Common myeloid progenitor, CD34-positive (primary cell): Measurements from ENCODE around the gene DIS3L.
"Not testable (repeated sequence)": the region's sequence is repeated elsewhere in the genome, so short reads cannot be mapped to it uniquely, and the experiment has no call there.

Experiments used
- CTCF ChIA-PET: fragments of 350-600 bp; sonication (Branson Sonifier 250); formaldehyde crosslinking; loops from one replicate; lab custom pipeline; 2021; ENCODE audit warnings: antibody characterized with exemption; lab: Charles Lee
- POLR2A ChIA-PET: fragments of 350-600 bp; sonication (Branson Sonifier 250); formaldehyde crosslinking; loops from one replicate; lab custom pipeline; 2021; ENCODE audit warnings: antibody characterized with exemption; lab: Charles Lee
- DNase-seq, 3 donors: peaks; one replicate each; pipeline versions ENCODE4 v3.0.0 to v3.0.0-alpha.2; 2013
- H3K27ac ChIP-seq, 2 experiments: 1 replicate in 1 of 2; 2 replicates in 1 of 2; pipeline ENCODE4 v1.7.0; 2013; ENCODE audit warnings: inconsistent platforms in 2 of 2, low read length in 2 of 2, mild to moderate bottlenecking in 2 of 2, low read depth in 1 of 2, moderate library complexity in 1 of 2; ENCODE audit not compliant: severe bottlenecking in 2 of 2, insufficient read depth in 1 of 2, poor library complexity in 1 of 2
- H3K27me3 ChIP-seq, 5 experiments: replicated peaks in 2 of 5; 1 replicate in 3 of 5; 2 replicates in 2 of 5; pipeline versions ENCODE4 v1.6.1 to v1.7.0; 2013; ENCODE audit warnings: low read length in 4 of 5, mild to moderate bottlenecking in 2 of 5, moderate library complexity in 2 of 5, inconsistent platforms in 1 of 5; ENCODE audit not compliant: insufficient read depth in 5 of 5, control insufficient read depth in 4 of 5
- H3K36me3 ChIP-seq, 4 experiments: 1 replicate in 2 of 4; 2 replicates in 2 of 4; pipeline versions ENCODE4 v1.6.1 to v1.7.0; 2013; ENCODE audit warnings: low read length in 3 of 4, control low read depth in 1 of 4, mild to moderate bottlenecking in 1 of 4; ENCODE audit not compliant: control insufficient read depth in 4 of 4, insufficient read depth in 4 of 4
- H3K4me1 ChIP-seq, 4 experiments: 1 replicate in 3 of 4; 2 replicates in 1 of 4; pipeline versions ENCODE4 v1.6.1 to v1.7.1; 2013; ENCODE audit warnings: low read length in 3 of 4, mild to moderate bottlenecking in 3 of 4, control low read depth in 1 of 4, inconsistent platforms in 1 of 4, moderate library complexity in 1 of 4; ENCODE audit not compliant: control insufficient read depth in 4 of 4, insufficient read depth in 4 of 4; ENCODE audit errors: control extremely low read depth in 1 of 4
- H3K4me3 ChIP-seq, 7 experiments: 1 replicate in 4 of 7; 2 replicates in 3 of 7; pipeline versions ENCODE4 v1.5.1 to v1.7.0; 2013; ENCODE audit warnings: mild to moderate bottlenecking in 7 of 7, low read length in 6 of 7, moderate library complexity in 6 of 7, inconsistent platforms in 2 of 7, low read depth in 2 of 7, control low read depth in 1 of 7; ENCODE audit not compliant: insufficient read depth in 4 of 7, control insufficient read depth in 1 of 7; ENCODE audit errors: extremely low read depth in 1 of 7
- H3K9me3 ChIP-seq, 5 experiments: 1 replicate in 4 of 5; 2 replicates in 1 of 5; pipeline versions ENCODE4 v1.6.1 to v1.7.1; 2013; ENCODE audit warnings: low read length in 4 of 5, mild to moderate bottlenecking in 2 of 5, inconsistent platforms in 1 of 5, low read depth in 1 of 5, moderate library complexity in 1 of 5; ENCODE audit not compliant: control insufficient read depth in 4 of 5, insufficient read depth in 2 of 5; ENCODE audit errors: control extremely low read depth in 1 of 5
- WGBS: methylation state at CpG from one replicate; pipeline ENCODE4 v1.1.5; 2013; ENCODE audit not compliant: insufficient coverage; 5-methylcytosine and 5-hydroxymethylcytosine counted together

DIS3L gene

GRCh38 chr15:66310786-66311185 is 17.4 kb downstream of the DIS3L start:
- 100% methylated on average over 2 of the region's 2 CpGs for WGBS
- Histone ChIP-seq H3K36me3 (peaks cover 40 to 89% (median 76%) of the 10 kb centered on the region in 4 experiments), H3K27ac (no peak overlapping the region), H3K27me3 (no peaks in the 10 kb centered on the region), H3K9me3 (no peaks in the 10 kb centered on the region), H3K4me3 (no peak overlapping the region), H3K4me1 (no peaks in the 10 kb centered on the region)
- ChIA-PET CTCF (no interaction called here), POLR2A (no interaction called here)
- DNase-seq, result no peak

DNA sequence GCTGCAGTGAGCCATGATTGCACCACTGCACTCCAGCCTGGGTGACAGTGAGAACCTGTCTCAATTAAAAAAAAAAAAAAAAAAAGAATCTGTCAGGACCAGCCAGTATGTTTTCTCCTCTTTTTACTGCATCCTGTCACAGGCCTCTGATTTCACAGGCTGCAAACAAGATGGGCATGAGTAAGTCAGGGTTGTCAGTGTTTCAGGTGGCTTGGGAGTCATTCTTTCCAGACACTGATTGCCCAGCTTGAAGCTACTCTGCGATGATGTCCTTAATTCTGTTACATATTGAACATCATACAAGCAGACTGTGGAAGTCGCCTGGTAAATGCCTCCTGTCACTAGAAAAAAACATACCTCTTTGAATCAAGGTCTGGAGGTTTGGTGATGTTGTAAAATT is 18.8 kb downstream of the DIS3L start:
- Histone ChIP-seq H3K9me3 (no peaks in the 10 kb centered on the region), H3K36me3 (peaks cover 36 to 91% (median 77%) of the 10 kb centered on the region in 4 experiments), H3K4me3 (no peak overlapping the region), H3K4me1 (no peaks in the 10 kb centered on the region), H3K27ac (no peak overlapping the region), H3K27me3 (no peaks in the 10 kb centered on the region)
- no peak for DNase-seq
- ChIA-PET POLR2A (interaction anchor here (0.6 kb wide), 1 partner anchor 185 kb away, joined by 3 read pairs; the partner anchor contains the start of gene SNAPC5), CTCF (no interaction called here)
- WGBS, result no CpG with 5 or more reads among the region's 2 CpGs

- Histone ChIP-seq H3K9me3 (no peaks in the 10 kb centered on the region), H3K4me1 (no peaks in the 10 kb centered on the region), H3K36me3 (peaks cover 28 to 83% (median 58%) of the 10 kb centered on the region in 4 experiments), H3K27me3 (no peaks in the 10 kb centered on the region), H3K4me3 (no peak overlapping the region), H3K27ac (no peak overlapping the region)
- ChIA-PET CTCF (no interaction called here), POLR2A (no interaction called here)
- 100% methylated on average over 9 of the region's 12 CpGs for WGBS
- no peak for DNase-seq
Measured at GRCh38 chr15:66323312-66323928, 30.1 kb downstream of the DIS3L start.

DNA sequence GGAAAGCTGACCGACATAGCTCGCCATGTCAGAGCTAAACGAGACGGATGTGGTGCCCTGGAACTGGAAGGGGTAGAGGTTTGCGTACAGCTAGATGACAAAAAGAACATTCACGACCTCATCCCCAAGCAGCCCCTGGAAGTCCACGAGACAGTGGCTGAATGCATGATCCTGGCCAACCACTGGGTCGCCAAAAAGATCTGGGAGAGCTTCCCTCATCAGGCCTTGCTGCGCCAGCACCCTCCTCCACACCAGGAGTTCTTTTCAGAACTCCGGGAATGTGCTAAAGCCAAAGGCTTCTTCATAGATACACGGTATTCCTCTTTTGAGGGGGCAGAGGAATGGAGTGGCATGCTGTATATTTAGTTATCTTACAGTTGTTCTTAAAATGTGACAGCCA is 32.7 kb downstream of the DIS3L start:
- no peaks in the 10 kb centered on the region for H3K9me3 ChIP-seq
- peak overlapping the region in 1 of 2 experiments; percentile 21 for H3K27ac ChIP-seq
- ChIA-PET POLR2A (no interaction called here), CTCF (interaction anchor here (0.9 kb wide), 1 partner anchor 11 kb away, joined by 3 read pairs; no protein-coding TSS in a partner anchor)
- H3K4me1 ChIP-seq, result no peaks in the 10 kb centered on the region
- H3K4me3 ChIP-seq, result no peak overlapping the region
- peaks cover 20 to 89% (median 55%) of the 10 kb centered on the region in 4 experiments for H3K36me3 ChIP-seq
- no peak for DNase-seq
- no peaks in the 10 kb centered on the region for H3K27me3 ChIP-seq
- 95% methylated on average over 8 of the region's 11 CpGs for WGBS

- peaks cover 14 to 90% (median 52%) of the 10 kb centered on the region in 4 experiments for H3K36me3 ChIP-seq
- H3K4me3 ChIP-seq, result no peak overlapping the region
- ChIA-PET POLR2A (no interaction called here), CTCF (no interaction called here)
- no peaks in the 10 kb centered on the region for H3K4me1 ChIP-seq
- WGBS, result 95% methylated on average over 4 of the region's 4 CpGs
- H3K9me3 ChIP-seq, result no peaks in the 10 kb centered on the region
- no peak for DNase-seq
- no peaks in the 10 kb centered on the region for H3K27me3 ChIP-seq
- peak overlapping the region in 1 of 2 experiments; percentile 25 for H3K27ac ChIP-seq
Measured at GRCh38 chr15:66327736-66328135, 34.4 kb downstream of the DIS3L start.

DNA sequence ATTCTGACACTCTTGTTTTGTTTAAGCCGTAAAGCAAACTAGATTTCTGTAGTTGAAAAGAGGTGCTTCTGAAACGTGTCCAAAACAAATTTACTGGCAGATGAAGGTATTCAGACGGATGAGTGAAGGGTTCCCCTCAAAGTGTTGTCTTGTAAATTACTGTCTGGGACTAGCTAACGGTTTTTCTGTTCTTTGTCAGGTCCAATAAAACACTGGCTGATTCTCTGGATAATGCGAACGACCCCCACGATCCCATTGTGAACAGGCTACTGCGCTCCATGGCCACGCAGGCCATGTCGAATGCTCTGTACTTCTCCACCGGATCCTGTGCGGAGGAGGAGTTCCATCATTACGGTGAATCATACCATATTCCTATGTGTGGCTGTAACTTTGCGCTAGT is 35.4 kb downstream of the DIS3L start:
- 98% methylated on average over 12 of the region's 14 CpGs for WGBS
- DNase-seq, result no peak
- Histone ChIP-seq H3K9me3 (no peaks in the 10 kb centered on the region), H3K4me1 (no peaks in the 10 kb centered on the region), H3K36me3 (peaks cover 12 to 86% (median 52%) of the 10 kb centered on the region in 4 experiments), H3K27ac (no peak overlapping the region), H3K4me3 (no peak overlapping the region), H3K27me3 (no peaks in the 10 kb centered on the region)
- CTCF ChIA-PET, result no interaction called here
- POLR2A ChIA-PET, result no interaction called here

GRCh38 chr15:66348530-66348929 is 55.2 kb downstream of the DIS3L start:
- H3K4me1 ChIP-seq, H3K4me3 ChIP-seq, CTCF ChIA-PET, H3K27ac ChIP-seq, H3K27me3 ChIP-seq, H3K9me3 ChIP-seq, DNase-seq: not testable (repeated sequence)
- 50% methylated on average over 4 of the region's 5 CpGs for WGBS
- POLR2A ChIA-PET, result interaction anchor here (0.7 kb wide), 1 partner anchor 1273 kb away, joined by 3 read pairs; no protein-coding TSS in a partner anchor
- H3K36me3 ChIP-seq, result peaks cover 3 to 58% (median 36%) of the 10 kb centered on the region in 4 experiments
